OCI-LY7 (cell line): ENCODE results near the gene KIF6. TPM values are rescaled to one million over a fixed set of nuclear protein-coding genes. Genes with fewer than 3 reads are reported as not detected.

Experiments
- BruUV-seq: library from RNA; stranded (reverse); fragments of 400-500 nt; replicated peaks from 2 replicates; lab custom pipeline; 2021; lab: Mats Ljungman, UMichigan
- CTCF ChIA-PET: fragments of 300-600 bp; sonication (Branson Sonifier 250); formaldehyde crosslinking; loops from one replicate; lab custom pipeline; 2022; ENCODE audit warnings: antibody characterized with exemption; ENCODE audit not compliant: unreplicated experiment; lab: Charles Lee
- POLR2A ChIA-PET: fragments of 300-600 bp; sonication (Branson Sonifier 250); formaldehyde crosslinking; loops from one replicate; lab custom pipeline; 2022; ENCODE audit warnings: antibody characterized with exemption; lab: Charles Lee
- DNase-seq: peaks from one replicate; pipeline ENCODE4 v3.0.0-alpha.2; 2015; ENCODE audit warnings: low spot score
- H2AFZ ChIP-seq: fragments of 200-600 bp; sonication (generic), shearing (Covaris generic); 2 replicates; pipeline ENCODE4 v1.6.1; 2014; ENCODE audit warnings: mild to moderate bottlenecking, antibody characterized with exemption, low read length, moderate library complexity
- H3K27ac ChIP-seq: fragments of 200-600 bp; sonication (generic); 2 replicates; pipeline ENCODE4 v1.5.1; 2014; ENCODE audit warnings: mixed run types, low read depth, mild to moderate bottlenecking, moderate library complexity, low read length, inconsistent platforms; ENCODE audit not compliant: poor library complexity, severe bottlenecking
- H3K36me3 ChIP-seq: fragments of 200-600 bp; sonication (generic); 2 replicates; pipeline ENCODE4 v1.6.1; 2014; ENCODE audit warnings: mild to moderate bottlenecking, antibody characterized with exemption, low read length, moderate library complexity, mixed read lengths; ENCODE audit not compliant: insufficient read depth
- H3K4me1 ChIP-seq: fragments of 200-600 bp; sonication (generic); 2 replicates; pipeline ENCODE4 v1.5.1; 2014; ENCODE audit warnings: mild to moderate bottlenecking, low read length; ENCODE audit not compliant: insufficient read depth, poor library complexity, severe bottlenecking
- H3K4me2 ChIP-seq: fragments of 200-600 bp; sonication (generic); 2 replicates; pipeline ENCODE4 v1.6.1; 2014; ENCODE audit warnings: mild to moderate bottlenecking, low read length
- H3K4me3 ChIP-seq: fragments of 200-600 bp; sonication (generic); 2 replicates; pipeline ENCODE4 v1.5.1; 2014; ENCODE audit warnings: mild to moderate bottlenecking, low read depth, low read length; ENCODE audit not compliant: poor library complexity, severe bottlenecking
- H3K79me2 ChIP-seq: fragments of 200-600 bp; sonication (generic); 2 replicates; pipeline ENCODE4 v1.6.1; 2016; ENCODE audit warnings: low read depth, mild to moderate bottlenecking, low read length, moderate library complexity, mixed read lengths; ENCODE audit not compliant: insufficient read depth
- H3K9me2 ChIP-seq: fragments of 200-600 bp; sonication (generic); 2 replicates; pipeline ENCODE4 v1.6.1; 2016; ENCODE audit warnings: mild to moderate bottlenecking, low read length, mixed read lengths; ENCODE audit not compliant: insufficient read depth
- H3K9me3 ChIP-seq: fragments of 200-600 bp; sonication (generic); 2 replicates; pipeline ENCODE4 v1.6.1; 2014; ENCODE audit warnings: mild to moderate bottlenecking, mixed run types, low read length, mixed read lengths
- H4K20me1 ChIP-seq: fragments of 200-600 bp; sonication (generic); 2 replicates; pipeline ENCODE4 v1.6.1; 2014; ENCODE audit warnings: mild to moderate bottlenecking, antibody characterized with exemption, low read length, moderate library complexity, mixed read lengths; ENCODE audit not compliant: insufficient read depth
- EZH2phosphoT487 ChIP-seq: fragments of 200-600 bp; sonication (generic); IDR thresholded peaks from 2 replicates; pipeline ENCODE4 v1.6.1; 2018; ENCODE audit warnings: low read depth, borderline replicate concordance, mild to moderate bottlenecking, mixed run types, antibody characterized with exemption, low read length, moderate library complexity, mixed read lengths
- intact Hi-C: fragments of 100-400 bp; cut with micrococcal nuclease; formaldehyde crosslinking; loops from one replicate; pipeline ENCODE4 v1.10.0; 2022; ENCODE audit not compliant: unreplicated experiment
- total RNA-seq, 2 experiments: library from RNA; depleted of rRNA in 1 of 2; stranded (reverse); fragments of >200 nt in 1 of 2; shearing (Covaris generic) in 1 of 2; gene quantifications; 2 replicates each; pipeline ENCODE4 v1.2.3, GENCODE V29; 2014 to 2022
- TF ChIP-seq, protein P1 (sequence below): fragments of 200-600 bp; sonication (generic); conservative IDR thresholded peaks from 2 replicates; pipeline ENCODE4 v1.5.1; 2014; ENCODE audit warnings: mild to moderate bottlenecking, antibody characterized with exemption, low read length, moderate library complexity, mixed read lengths

Gene KIF6
- total RNA-seq, 2 experiments from 2014 or later: not detected

DNA sequence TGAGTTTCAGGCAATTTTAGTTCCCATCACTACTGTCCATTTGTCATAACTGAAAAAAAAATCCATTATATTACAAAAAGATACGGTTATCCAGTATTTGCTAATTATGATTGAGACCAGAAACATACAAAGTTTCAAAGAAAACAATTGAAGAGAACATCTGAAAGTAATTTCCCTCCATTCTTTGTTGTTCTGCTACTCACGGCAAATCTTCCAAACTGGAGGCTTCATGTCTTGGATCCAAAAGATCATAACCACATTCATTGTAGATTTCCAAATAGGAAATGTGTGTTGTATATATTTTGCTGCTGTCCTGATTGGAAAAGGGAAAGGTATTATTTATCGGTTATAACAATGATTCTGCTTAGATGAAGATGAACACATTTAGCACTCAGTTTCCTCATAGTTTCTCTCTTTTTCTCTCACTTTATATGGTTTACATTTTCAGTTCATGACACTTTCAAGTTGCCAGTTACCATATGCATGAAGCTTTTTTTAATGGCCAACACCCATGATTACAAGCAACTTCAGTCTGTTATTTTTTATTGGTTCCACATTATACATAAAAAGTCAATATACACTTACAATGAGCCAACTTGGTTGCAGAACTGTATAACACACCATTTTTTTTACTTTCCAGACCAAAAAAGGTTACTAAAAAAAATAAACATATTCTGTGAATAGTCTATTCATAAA is 90.4 kb downstream of the KIF6 start:
- ChIA-PET POLR2A (no interaction called here), CTCF (no interaction called here)
- Histone ChIP-seq H3K27ac (no peak overlapping the region), H4K20me1 (no peaks in the 10 kb centered on the region), H2AFZ (no peak overlapping the region), H3K4me1 (no peaks in the 10 kb centered on the region), H3K9me2 (no peaks in the 10 kb centered on the region), H3K36me3 (no peaks in the 10 kb centered on the region), H3K79me2 (no peaks in the 10 kb centered on the region), H3K9me3 (no peaks in the 10 kb centered on the region), H3K4me2 (no peak overlapping the region), H3K4me3 (no peak overlapping the region)
- DNase-seq: no peak
- TF ChIP-seq, protein P1, sequence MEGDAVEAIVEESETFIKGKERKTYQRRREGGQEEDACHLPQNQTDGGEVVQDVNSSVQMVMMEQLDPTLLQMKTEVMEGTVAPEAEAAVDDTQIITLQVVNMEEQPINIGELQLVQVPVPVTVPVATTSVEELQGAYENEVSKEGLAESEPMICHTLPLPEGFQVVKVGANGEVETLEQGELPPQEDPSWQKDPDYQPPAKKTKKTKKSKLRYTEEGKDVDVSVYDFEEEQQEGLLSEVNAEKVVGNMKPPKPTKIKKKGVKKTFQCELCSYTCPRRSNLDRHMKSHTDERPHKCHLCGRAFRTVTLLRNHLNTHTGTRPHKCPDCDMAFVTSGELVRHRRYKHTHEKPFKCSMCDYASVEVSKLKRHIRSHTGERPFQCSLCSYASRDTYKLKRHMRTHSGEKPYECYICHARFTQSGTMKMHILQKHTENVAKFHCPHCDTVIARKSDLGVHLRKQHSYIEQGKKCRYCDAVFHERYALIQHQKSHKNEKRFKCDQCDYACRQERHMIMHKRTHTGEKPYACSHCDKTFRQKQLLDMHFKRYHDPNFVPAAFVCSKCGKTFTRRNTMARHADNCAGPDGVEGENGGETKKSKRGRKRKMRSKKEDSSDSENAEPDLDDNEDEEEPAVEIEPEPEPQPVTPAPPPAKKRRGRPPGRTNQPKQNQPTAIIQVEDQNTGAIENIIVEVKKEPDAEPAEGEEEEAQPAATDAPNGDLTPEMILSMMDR: no peak
- TF ChIP-seq EZH2phosphoT487: no peak
- intact Hi-C loops: no loop called here
- BruUV-seq: no TSS peak

DNA sequence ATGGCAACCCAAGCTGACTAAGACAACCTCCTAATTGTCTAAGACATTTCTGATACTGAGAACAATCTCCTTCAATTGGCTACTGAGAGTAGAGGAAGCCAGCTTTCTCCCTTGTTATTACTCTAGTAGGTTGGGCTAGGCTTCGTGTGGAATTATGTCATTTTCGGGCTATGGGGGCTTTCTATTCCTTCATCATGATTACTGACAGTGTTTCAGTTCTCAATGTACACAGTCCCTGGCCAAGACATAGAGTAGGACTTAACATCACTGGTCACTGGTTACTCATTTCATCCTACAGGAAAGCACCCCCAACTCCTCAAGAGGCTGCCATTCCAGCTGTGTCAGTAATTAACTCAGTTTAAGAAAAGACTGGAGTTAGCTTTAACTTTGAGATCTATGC is 100.0 kb downstream of the KIF6 start:
- ChIA-PET POLR2A (no interaction called here), CTCF (no interaction called here)
- Histone ChIP-seq H3K4me1 (no peaks in the 10 kb centered on the region), H3K27ac (no peak overlapping the region), H2AFZ (no peak overlapping the region), H3K79me2 (no peaks in the 10 kb centered on the region), H4K20me1 (no peaks in the 10 kb centered on the region), H3K4me3 (no peak overlapping the region), H3K4me2 (no peak overlapping the region), H3K36me3 (no peaks in the 10 kb centered on the region), H3K9me3 (no peaks in the 10 kb centered on the region), H3K9me2 (no peaks in the 10 kb centered on the region)
- no TSS peak for BruUV-seq
- TF ChIP-seq, protein P1: no peak
- no peak for TF ChIP-seq EZH2phosphoT487
- intact Hi-C loops: no loop called here
- no peak for DNase-seq

DNA sequence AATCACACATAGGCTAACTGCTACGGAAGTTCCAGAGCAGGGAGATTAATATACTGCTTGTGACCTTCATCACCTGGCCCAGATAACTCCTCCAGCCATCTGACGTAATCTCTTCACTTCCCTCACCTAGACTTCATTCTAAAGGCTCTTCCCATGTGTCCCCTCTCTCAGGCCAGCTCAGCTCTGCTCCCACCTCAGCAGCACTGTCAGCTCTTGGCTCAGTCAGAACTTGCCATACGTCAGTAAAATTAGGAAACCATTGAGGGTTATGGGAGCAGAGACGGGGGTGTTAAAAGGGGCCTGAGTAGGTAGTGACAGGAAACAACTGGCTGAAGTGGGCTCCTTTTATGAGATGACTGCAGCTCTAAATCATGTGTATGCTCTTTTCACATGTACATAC is 101.5 kb downstream of the KIF6 start:
- no peak for TF ChIP-seq EZH2phosphoT487
- TF ChIP-seq, protein P1: no peak
- H3K4me2 ChIP-seq: no peak overlapping the region
- intact Hi-C loops: no loop called here
- H3K9me2 ChIP-seq: no peaks in the 10 kb centered on the region
- H3K9me3 ChIP-seq: no peaks in the 10 kb centered on the region
- no peaks in the 10 kb centered on the region for H3K36me3 ChIP-seq
- H3K27ac ChIP-seq: no peak overlapping the region
- BruUV-seq: no TSS peak
- H3K79me2 ChIP-seq: no peaks in the 10 kb centered on the region
- ChIA-PET POLR2A (no interaction called here), CTCF (no interaction called here)
- no peak overlapping the region for H2AFZ ChIP-seq
- H3K4me3 ChIP-seq: no peak overlapping the region
- no peak for DNase-seq
- H3K4me1 ChIP-seq: no peaks in the 10 kb centered on the region
- no peaks in the 10 kb centered on the region for H4K20me1 ChIP-seq
